SK-N-SH (cell line): Measurements from ENCODE around the gene NXNL1. TPM values are rescaled to one million over a fixed set of nuclear protein-coding genes. Genes with fewer than 3 reads are reported as not detected.

Experiments
- CTCF ChIA-PET: fragments of 300-600, 350-600 bp; formaldehyde crosslinking; extraction: SDS; loops from one replicate; lab custom pipeline; 2021; lab: Yijun Ruan, JAX
- POLR2A ChIA-PET: fragments of 350-600 bp; sonication (Branson Sonifier 250); formaldehyde crosslinking; extraction: SDS; loops from one replicate; lab custom pipeline; 2020; ENCODE audit warnings: antibody characterized with exemption, inconsistent platforms; lab: Yijun Ruan, JAX
- DNase-seq: peaks from one replicate; pipeline ENCODE4 v3.0.0; 2012
- H2AFZ ChIP-seq: fragments of 200-600 bp; sonication (generic); 2 replicates; pipeline ENCODE4 v1.8.1; 2016; ENCODE audit warnings: antibody characterized with exemption, mild to moderate bottlenecking, low read depth
- H3F3A ChIP-seq: fragments of 200-600 bp; sonication (generic); replicated peaks from 2 replicates; pipeline ENCODE3; 2016; ENCODE audit warnings: antibody characterized with exemption, mild to moderate bottlenecking; ENCODE audit not compliant: insufficient read depth
- H3K27ac ChIP-seq, 2 experiments: fragments of 200-500 bp in 1 of 2; fragments of 200-600 bp in 1 of 2; sonication (Bioruptor generic) in 1 of 2; sonication (generic), shearing (Covaris generic) in 1 of 2; 2 replicates each; pipeline versions ENCODE4 v1.5.1 to v1.6.1; 2014 to 2016; ENCODE audit warnings: low read depth in 2 of 2, inconsistent platforms in 1 of 2, low read length in 1 of 2, mild to moderate bottlenecking in 1 of 2, mixed read lengths in 1 of 2
- H3K27me3 ChIP-seq: fragments of 200-600 bp; sonication (generic), shearing (Covaris generic); 2 replicates; pipeline ENCODE4 v1.6.1; 2016; ENCODE audit warnings: mixed run types; ENCODE audit not compliant: insufficient read depth
- H3K36me3 ChIP-seq, 2 experiments: fragments of 200-500 bp in 1 of 2; fragments of 200-600 bp in 1 of 2; sonication (Bioruptor generic) in 1 of 2; sonication (generic) in 1 of 2; replicated peaks in 1 of 2; 2 replicates each; pipeline versions ENCODE3 to v1.5.1; 2014 to 2016; ENCODE audit warnings: low read length in 1 of 2, mild to moderate bottlenecking in 1 of 2; ENCODE audit not compliant: insufficient read depth in 2 of 2, control insufficient read depth in 1 of 2
- H3K4me1 ChIP-seq, 2 experiments: fragments of 200-500 bp in 1 of 2; fragments of 200-600 bp in 1 of 2; sonication (Bioruptor generic) in 1 of 2; sonication (generic), shearing (Covaris generic) in 1 of 2; 2 replicates each; pipeline versions ENCODE4 v1.5.1 to v1.6.1; 2014 to 2016; ENCODE audit warnings: low read depth in 1 of 2, low read length in 1 of 2, mixed run types in 1 of 2; ENCODE audit not compliant: insufficient read depth in 2 of 2, control insufficient read depth in 1 of 2
- H3K4me2 ChIP-seq: fragments of 200-600 bp; sonication (generic), shearing (Covaris generic); 2 replicates; pipeline ENCODE4 v1.6.1; 2017; ENCODE audit warnings: mixed run types
- H3K4me3 ChIP-seq, 2 experiments: fragments of 200-500 bp in 1 of 2; fragments of 200-600 bp in 1 of 2; sonication (Bioruptor generic) in 1 of 2; sonication (generic), shearing (Covaris generic) in 1 of 2; 2 replicates each; pipeline versions ENCODE4 v1.5.1 to v1.8.1; 2014 to 2016; ENCODE audit warnings: low read depth in 2 of 2, inconsistent platforms in 1 of 2, low read length in 1 of 2, mild to moderate bottlenecking in 1 of 2, mixed read lengths in 1 of 2, moderate library complexity in 1 of 2
- H3K79me2 ChIP-seq: fragments of 200-600 bp; sonication (generic); 2 replicates; pipeline ENCODE4 v1.8.1; 2017; ENCODE audit warnings: mild to moderate bottlenecking; ENCODE audit not compliant: insufficient read depth
- H3K9ac ChIP-seq: fragments of 200-600 bp; sonication (generic); 2 replicates; pipeline ENCODE4 v1.6.1; 2017; ENCODE audit warnings: mixed run types
- H3K9me2 ChIP-seq: fragments of 200-600 bp; sonication (generic); 2 replicates; pipeline ENCODE4 v1.6.1; 2017; ENCODE audit warnings: mixed run types
- H3K9me3 ChIP-seq: fragments of 200-600 bp; sonication (generic); 2 replicates; pipeline ENCODE4 v1.6.1; 2017; ENCODE audit warnings: mixed run types, mild to moderate bottlenecking, moderate library complexity
- H4K20me1 ChIP-seq: fragments of 200-600 bp; sonication (generic); 2 replicates; pipeline ENCODE4 v1.6.1; 2017; ENCODE audit warnings: mild to moderate bottlenecking, mixed run types; ENCODE audit not compliant: insufficient read depth
- EP300 ChIP-seq, 2 experiments: IDR thresholded peaks; 2 replicates each; pipeline versions ENCODE4 v1.4.0 to v1.6.1; 2012; ENCODE audit warnings: borderline replicate concordance in 1 of 2, low read depth in 1 of 2, low read length in 1 of 2
- EZH2phosphoT487 ChIP-seq: fragments of 200-600 bp; sonication (generic); IDR thresholded peaks from 2 replicates; pipeline ENCODE4 v1.6.1; 2017; ENCODE audit warnings: low read depth, mixed run types, mild to moderate bottlenecking, antibody characterized with exemption, moderate library complexity, borderline replicate concordance
- FOXJ3 ChIP-seq: sonication (generic); formaldehyde crosslinking; IDR thresholded peaks from 2 replicates; pipeline ENCODE4 v1.5.1; 2020; ENCODE audit warnings: mild to moderate bottlenecking, missing genetic modification reagents
- GATA2 ChIP-seq: sonication (generic); formaldehyde crosslinking; IDR thresholded peaks from 2 replicates; pipeline ENCODE4 v1.5.0; 2020; ENCODE audit warnings: mild to moderate bottlenecking, missing genetic modification reagents
- IRF3 ChIP-seq: fragments of 150-350 bp; IDR thresholded peaks from 2 replicates; pipeline ENCODE4 v1.6.1; 2016; ENCODE audit warnings: mild to moderate bottlenecking, low read depth, low read length
- MAX ChIP-seq: IDR thresholded peaks from 2 replicates; pipeline ENCODE4 v1.4.0; 2012; ENCODE audit warnings: low read depth
- MXI1 ChIP-seq: IDR thresholded peaks from 2 replicates; pipeline ENCODE4 v1.6.1; 2012; ENCODE audit warnings: mild to moderate bottlenecking, low read depth, low read length, improper control_type of control experiment
- NRF1 ChIP-seq: IDR thresholded peaks from 2 replicates; pipeline ENCODE4 v1.6.1; 2012; ENCODE audit warnings: low read depth, mild to moderate bottlenecking, low read length
- PBX3 ChIP-seq: IDR thresholded peaks from 2 replicates; pipeline ENCODE4; 2012
- POLR2AphosphoS5 ChIP-seq: IDR thresholded peaks from 2 replicates; pipeline ENCODE4 v1.6.1; 2012; ENCODE audit warnings: low read depth, low read length
- RAD21 ChIP-seq: IDR thresholded peaks from 2 replicates; pipeline ENCODE4 v1.6.1; 2012; ENCODE audit warnings: mild to moderate bottlenecking, low read length
- RCOR1 ChIP-seq: fragments of 150-350 bp; IDR thresholded peaks from 2 replicates; pipeline ENCODE4 v1.6.1; 2017; ENCODE audit warnings: antibody characterized with exemption, low read length
- REST ChIP-seq: IDR thresholded peaks from 2 replicates; pipeline ENCODE4 v1.6.1; 2012; ENCODE audit warnings: mild to moderate bottlenecking, low read depth, low read length, moderate library complexity
- RXRA ChIP-seq: IDR thresholded peaks from 2 replicates; pipeline ENCODE4 v1.4.0; 2012; ENCODE audit warnings: low read depth, mild to moderate bottlenecking, borderline replicate concordance
- TAF1 ChIP-seq: IDR thresholded peaks from 2 replicates; pipeline ENCODE4 v1.6.1; 2012; ENCODE audit warnings: low read depth, mild to moderate bottlenecking, low read length, moderate library complexity, borderline replicate concordance
- TCF12 ChIP-seq: IDR thresholded peaks from 2 replicates; pipeline ENCODE4 v1.4.0; 2012
- YY1 ChIP-seq: IDR thresholded peaks from 2 replicates; pipeline ENCODE4 v1.4.0; 2012; ENCODE audit warnings: low read depth, mild to moderate bottlenecking
- ZBTB33 ChIP-seq: IDR thresholded peaks from 2 replicates; pipeline ENCODE4 v1.4.0; 2012; ENCODE audit warnings: low read depth, borderline replicate concordance
- WGBS: methylation state at CpG from one replicate; pipeline ENCODE4 v1.1.6; 2017; ENCODE audit warnings: low lambda C conversion rate; 5-methylcytosine and 5-hydroxymethylcytosine counted together
- polyA plus RNA-seq, 3 experiments: library from polyadenylated mRNA; depleted of rRNA; stranded (reverse); fragments of >200 nt; gene quantifications; 2 replicates each; pipeline ENCODE4 v1.2.3, GENCODE V29; 2012

Gene NXNL1
- polyA plus RNA-seq, 1 of the 3 experiments (the other 2 are of a cell fraction): not detected

GRCh38 chr19:17455308-17456123, 5.2 kb downstream of the NXNL1 start:
- Histone ChIP-seq H4K20me1 (no peaks in the 10 kb centered on the region), H3K9ac (no peak overlapping the region), H3K79me2 (no peaks in the 10 kb centered on the region), H3K27me3 (peaks cover 28% of the 10 kb centered on the region), H3F3A (no peaks in the 10 kb centered on the region), H3K4me1 (no peaks in the 10 kb centered on the region; a peak in 1 of 4 replicates), H3K9me3 (no peaks in the 10 kb centered on the region), H3K4me2 (no peak overlapping the region), H3K27ac (no peak overlapping the region), H3K4me3 (no peak overlapping the region), H2AFZ (no peak overlapping the region), H3K36me3 (no peaks in the 10 kb centered on the region), H3K9me2 (no peaks in the 10 kb centered on the region)
- TF ChIP-seq REST (no peak), NRF1 (no peak), RXRA (no peak), YY1 (no peak), TAF1 (no peak), MXI1 (no peak), MAX (no peak), RAD21 (no peak), RCOR1 (no peak), EZH2phosphoT487 (no peak), EP300 (IDR thresholded peaks at IDR 0.05; ENCODE audit: borderline replicate concordance in 1 of 2, low read depth in 1 of 2, low read length in 1 of 2) (no peak)
- peak; percentile 65 for DNase-seq
- ChIA-PET POLR2A (no interaction called here), CTCF (interaction anchor here (1.4 to 1.5 kb wide), 2 partner anchors 41 to 196 kb away, joined by 3 read pairs; no protein-coding TSS in a partner anchor)
- 12% methylated on average over 17 of the region's 58 CpGs for WGBS

GRCh38 chr19:17454576-17455071, 6.1 kb downstream of the NXNL1 start:
- CTCF ChIA-PET: interaction anchor here (0.9 to 1.5 kb wide), 11 partner anchors 11 to 404 kb away, joined by 3 to 14 read pairs (median 3); no protein-coding TSS in a partner anchor
- no peaks in the 10 kb centered on the region for H3K36me3 ChIP-seq
- no peaks in the 10 kb centered on the region for H3F3A ChIP-seq
- H3K4me1 ChIP-seq: no peaks in the 10 kb centered on the region; a peak in 1 of 4 replicates
- H3K9me3 ChIP-seq: no peaks in the 10 kb centered on the region
- H2AFZ ChIP-seq: no peak overlapping the region
- H3K4me3 ChIP-seq: no peak overlapping the region
- peak; percentile 52 for DNase-seq
- POLR2A ChIA-PET: no interaction called here
- H3K79me2 ChIP-seq: no peaks in the 10 kb centered on the region
- no peak overlapping the region for H3K9ac ChIP-seq
- H3K9me2 ChIP-seq: no peaks in the 10 kb centered on the region
- WGBS: 6% methylated on average over 11 of the region's 13 CpGs
- no peak overlapping the region for H3K4me2 ChIP-seq
- H4K20me1 ChIP-seq: no peaks in the 10 kb centered on the region
- H3K27me3 ChIP-seq: peaks cover 28% of the 10 kb centered on the region
- H3K27ac ChIP-seq: no peak overlapping the region
- TF ChIP-seq RAD21 (no peak), IRF3 (no peak), PBX3 (no peak), EP300 (IDR thresholded peaks at IDR 0.05; ENCODE audit: borderline replicate concordance in 1 of 2, low read depth in 1 of 2, low read length in 1 of 2) (no peak), POLR2AphosphoS5 (no peak), EZH2phosphoT487 (no peak), FOXJ3 (CRISPR knock-in tag) (no peak), TCF12 (no peak), MXI1 (no peak), GATA2 (CRISPR knock-in tag) (no peak), ZBTB33 (no peak)
